Measurements from ENCODE around the gene RNF166. TPM values are rescaled to one million over a fixed set of nuclear protein-coding genes. Genes with fewer than 3 reads are reported as not detected.

The RNF166 gene
- total RNA-seq (2022; extraction: Qiagen RNA extraction) = 11.1 to 16.3 TPM (median 15.1 TPM) in 5 replicates

GRCh38 chr16:88706229-88706964 lies at the start of gene RNF166, which contains the start of gene CTU2:
Gene RNF166 (minus strand): TSS chr16:88706408. CDS start chr16:88706325, 83 bp downstream.
Gene CTU2 (plus strand): TSS chr16:88706503. CDS start chr16:88706531, 28 bp downstream.

GRCh38 chr16:88686439-88687253 lies 19.6 kb downstream of the RNF166 start, which contains the start of gene SNAI3:
Gene SNAI3 (minus strand): TSS chr16:88686507. CDS start chr16:88686406, 101 bp downstream.

GRCh38 chr16:88662843-88663606 lies 43.2 kb downstream of the RNF166 start, which contains the start of gene MVD:
Gene MVD (minus strand): TSS chr16:88663091. CDS start chr16:88663080, 11 bp downstream.

GRCh38 chr16:88650749-88651275 lies 55.4 kb downstream of the RNF166 start, which contains the start of gene CYBA:
Gene CYBA (minus strand): TSS chr16:88651053. CDS start chr16:88651013, 40 bp downstream.

Other genes with a start within 250 kb of the RNF166 start
- gene ZC3H18, start 136.0 kb downstream of the RNF166 start, total RNA-seq (2022; extraction: Qiagen RNA extraction) = 38.9 to 57.1 TPM (median 56.3 TPM) in 5 replicates
- not detected in 5 replicates for gene IL17C, start 67.8 kb downstream of the RNF166 start, total RNA-seq (2022; extraction: Qiagen RNA extraction)
- 216 to 306 TPM (median 283 TPM) in 5 replicates for gene CYBA, start 55.4 kb downstream of the RNF166 start, total RNA-seq (2022; extraction: Qiagen RNA extraction)
- 16.9 to 23.2 TPM (median 17.9 TPM) in 5 replicates for gene MVD, start 43.3 kb downstream of the RNF166 start, total RNA-seq (2022; extraction: Qiagen RNA extraction)
- gene SNAI3, start 19.9 kb downstream of the RNF166 start, total RNA-seq (2022; extraction: Qiagen RNA extraction) = 0.08 to 0.19 TPM (median 0.14 TPM) in 5 replicates
- gene CTU2, start 95 bp upstream of the RNF166 start, total RNA-seq (2022; extraction: Qiagen RNA extraction) = 23.5 to 34.8 TPM (median 30.7 TPM) in 5 replicates
- gene PIEZO1, start 78.8 kb upstream of the RNF166 start, total RNA-seq (2022; extraction: Qiagen RNA extraction) = 79.2 to 137 TPM (median 122 TPM) in 5 replicates
- gene CDT1, start 97.4 kb upstream of the RNF166 start, total RNA-seq (2022; extraction: Qiagen RNA extraction) = 21.2 to 32.5 TPM (median 30.5 TPM) in 5 replicates
- 336 to 435 TPM (median 385 TPM) in 5 replicates for gene APRT, start 105.5 kb upstream of the RNF166 start, total RNA-seq (2022; extraction: Qiagen RNA extraction)
- gene GALNS, start 150.5 kb upstream of the RNF166 start, total RNA-seq (2022; extraction: Qiagen RNA extraction) = 33.6 to 49.8 TPM (median 48.4 TPM) in 5 replicates
- 80.7 to 133 TPM (median 96.2 TPM) in 5 replicates for gene TRAPPC2L, start 150.7 kb upstream of the RNF166 start, total RNA-seq (2022; extraction: Qiagen RNA extraction)
- not detected in 5 replicates for gene PABPN1L, start 160.3 kb upstream of the RNF166 start, total RNA-seq (2022; extraction: Qiagen RNA extraction)